Measurements from ENCODE around the gene ALOX15B.

DNA sequence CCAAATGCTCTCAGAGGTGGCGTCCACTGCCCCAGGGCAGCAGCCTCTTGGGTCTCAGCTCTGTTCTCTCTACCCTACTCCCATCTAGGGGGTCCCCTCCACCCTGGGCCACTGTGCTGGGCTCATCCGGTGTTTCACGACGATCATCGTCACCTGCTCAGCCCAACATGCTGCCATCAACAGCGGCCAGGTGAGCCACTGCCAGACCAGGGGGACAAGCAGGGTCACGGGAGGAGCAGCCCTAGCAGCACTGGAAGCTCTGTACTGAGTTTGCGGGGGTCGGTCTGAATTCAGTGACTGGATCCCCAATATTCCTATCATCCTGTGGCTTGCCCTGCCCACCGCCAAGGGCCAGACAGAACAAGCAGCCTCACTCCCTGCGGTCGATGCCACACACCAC lies 32.6 kb downstream of the ALOX15B start:
- TF ChIP-seq EZH2 (IDR thresholded peaks at IDR 0.05; ENCODE audit: borderline replicate concordance, insufficient read depth, low read length, poor library complexity, severe bottlenecking) (no peak), EP300 (conservative IDR thresholded peaks at IDR 0.05; ENCODE audit: poor library complexity, severe bottlenecking) (no peak)
- TF ChIP-seq, protein P1, sequence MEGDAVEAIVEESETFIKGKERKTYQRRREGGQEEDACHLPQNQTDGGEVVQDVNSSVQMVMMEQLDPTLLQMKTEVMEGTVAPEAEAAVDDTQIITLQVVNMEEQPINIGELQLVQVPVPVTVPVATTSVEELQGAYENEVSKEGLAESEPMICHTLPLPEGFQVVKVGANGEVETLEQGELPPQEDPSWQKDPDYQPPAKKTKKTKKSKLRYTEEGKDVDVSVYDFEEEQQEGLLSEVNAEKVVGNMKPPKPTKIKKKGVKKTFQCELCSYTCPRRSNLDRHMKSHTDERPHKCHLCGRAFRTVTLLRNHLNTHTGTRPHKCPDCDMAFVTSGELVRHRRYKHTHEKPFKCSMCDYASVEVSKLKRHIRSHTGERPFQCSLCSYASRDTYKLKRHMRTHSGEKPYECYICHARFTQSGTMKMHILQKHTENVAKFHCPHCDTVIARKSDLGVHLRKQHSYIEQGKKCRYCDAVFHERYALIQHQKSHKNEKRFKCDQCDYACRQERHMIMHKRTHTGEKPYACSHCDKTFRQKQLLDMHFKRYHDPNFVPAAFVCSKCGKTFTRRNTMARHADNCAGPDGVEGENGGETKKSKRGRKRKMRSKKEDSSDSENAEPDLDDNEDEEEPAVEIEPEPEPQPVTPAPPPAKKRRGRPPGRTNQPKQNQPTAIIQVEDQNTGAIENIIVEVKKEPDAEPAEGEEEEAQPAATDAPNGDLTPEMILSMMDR (IDR thresholded peaks at IDR 0.05; ENCODE audit: poor library complexity, severe bottlenecking) = no peak

Data from neural cell (in vitro differentiated cells).